ENCODE results near the gene PPFIA3. TPM values are rescaled to one million over a fixed set of nuclear protein-coding genes. Genes with fewer than 3 reads are reported as not detected.

The PPFIA3 gene
- polyA plus RNA-seq, 1 experiment = 0.63 TPM

- TF ChIP-seq, protein P1, sequence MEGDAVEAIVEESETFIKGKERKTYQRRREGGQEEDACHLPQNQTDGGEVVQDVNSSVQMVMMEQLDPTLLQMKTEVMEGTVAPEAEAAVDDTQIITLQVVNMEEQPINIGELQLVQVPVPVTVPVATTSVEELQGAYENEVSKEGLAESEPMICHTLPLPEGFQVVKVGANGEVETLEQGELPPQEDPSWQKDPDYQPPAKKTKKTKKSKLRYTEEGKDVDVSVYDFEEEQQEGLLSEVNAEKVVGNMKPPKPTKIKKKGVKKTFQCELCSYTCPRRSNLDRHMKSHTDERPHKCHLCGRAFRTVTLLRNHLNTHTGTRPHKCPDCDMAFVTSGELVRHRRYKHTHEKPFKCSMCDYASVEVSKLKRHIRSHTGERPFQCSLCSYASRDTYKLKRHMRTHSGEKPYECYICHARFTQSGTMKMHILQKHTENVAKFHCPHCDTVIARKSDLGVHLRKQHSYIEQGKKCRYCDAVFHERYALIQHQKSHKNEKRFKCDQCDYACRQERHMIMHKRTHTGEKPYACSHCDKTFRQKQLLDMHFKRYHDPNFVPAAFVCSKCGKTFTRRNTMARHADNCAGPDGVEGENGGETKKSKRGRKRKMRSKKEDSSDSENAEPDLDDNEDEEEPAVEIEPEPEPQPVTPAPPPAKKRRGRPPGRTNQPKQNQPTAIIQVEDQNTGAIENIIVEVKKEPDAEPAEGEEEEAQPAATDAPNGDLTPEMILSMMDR (IDR thresholded peaks at IDR 0.05; ENCODE audit: low read depth, low read length) = no peak
- Histone ChIP-seq H3K27me3 (ENCODE audit: control insufficient read depth, insufficient read depth, low read length) (no peaks in the 10 kb centered on the region), H3K27ac (ENCODE audit: low read depth, low read length) (no peak overlapping the region), H3K9me3 (ENCODE audit: control insufficient read depth, insufficient read depth, low read length) (peaks cover 9% of the 10 kb centered on the region; the same call in 1 of the 2 replicates), H3K4me3 (ENCODE audit: low read depth, low read length) (no peak overlapping the region)
- POLR2A ChIA-PET = no interaction called here
- CTCF ChIA-PET = interaction anchor here (1.2 kb wide), 1 partner anchor 16 kb away, joined by 4 read pairs; no protein-coding TSS in a partner anchor
- DNase-seq (ENCODE audit: low read depth, low spot score) = no peak
Measured at GRCh38 chr19:49182848-49183375, 63.6 kb downstream of the PPFIA3 start.

DNA sequence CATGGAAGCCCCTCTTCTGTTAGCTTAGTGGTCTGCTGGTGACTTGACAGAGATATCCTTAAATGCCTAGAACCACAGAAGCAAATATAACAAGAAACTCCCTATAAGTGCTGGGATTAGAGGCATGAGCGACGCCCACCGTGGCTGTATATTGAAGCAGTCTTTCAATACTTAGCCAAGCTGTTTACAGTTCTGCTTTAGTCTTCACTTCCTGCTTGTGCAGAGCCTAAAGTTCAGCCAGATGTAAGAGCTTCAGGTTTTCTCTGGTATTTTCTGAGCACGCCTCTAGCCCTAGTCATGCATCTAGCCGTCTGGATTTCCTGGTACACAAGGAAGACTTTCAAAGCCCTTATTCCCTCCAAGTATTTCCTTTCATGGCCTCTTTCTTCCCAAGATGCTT lies 66.8 kb downstream of the PPFIA3 start:
- POLR2A ChIA-PET = interaction anchor here (0.6 kb wide), 1 partner anchor 1204 kb away, joined by 4 read pairs; no protein-coding TSS in a partner anchor
- DNase-seq (ENCODE audit: low read depth, low spot score) = no peak
- H3K4me3 ChIP-seq (ENCODE audit: low read depth, low read length) = no peak overlapping the region
- TF ChIP-seq, protein P1 (IDR thresholded peaks at IDR 0.05; ENCODE audit: low read depth, low read length) = no peak
- H3K27me3 ChIP-seq (ENCODE audit: control insufficient read depth, insufficient read depth, low read length) = no peaks in the 10 kb centered on the region
- no peak overlapping the region for H3K27ac ChIP-seq (ENCODE audit: low read depth, low read length)
- CTCF ChIA-PET = interaction anchor here (0.5 to 5.3 kb wide), 4 partner anchors 12 to 367 kb away, joined by 3 to 54 read pairs (median 5); no protein-coding TSS in a partner anchor
- peaks cover 14% of the 10 kb centered on the region for H3K9me3 ChIP-seq (ENCODE audit: control insufficient read depth, insufficient read depth, low read length)

GRCh38 chr19:49188626-49189200 lies 69.4 kb downstream of the PPFIA3 start:
- H3K27ac ChIP-seq (ENCODE audit: low read depth, low read length) = no peak overlapping the region
- CTCF ChIA-PET = interaction anchor here (5.3 kb wide), 1 partner anchor 9 kb away, joined by 54 read pairs; no protein-coding TSS in a partner anchor
- POLR2A ChIA-PET = no interaction called here
- H3K27me3 ChIP-seq (ENCODE audit: control insufficient read depth, insufficient read depth, low read length) = no peaks in the 10 kb centered on the region
- TF ChIP-seq, protein P1 (IDR thresholded peaks at IDR 0.05; ENCODE audit: low read depth, low read length) = no peak
- H3K9me3 ChIP-seq (ENCODE audit: control insufficient read depth, insufficient read depth, low read length) = peaks cover 6% of the 10 kb centered on the region
- H3K4me3 ChIP-seq (ENCODE audit: low read depth, low read length) = no peak overlapping the region
- no peak for DNase-seq (ENCODE audit: low read depth, low spot score)

DNA sequence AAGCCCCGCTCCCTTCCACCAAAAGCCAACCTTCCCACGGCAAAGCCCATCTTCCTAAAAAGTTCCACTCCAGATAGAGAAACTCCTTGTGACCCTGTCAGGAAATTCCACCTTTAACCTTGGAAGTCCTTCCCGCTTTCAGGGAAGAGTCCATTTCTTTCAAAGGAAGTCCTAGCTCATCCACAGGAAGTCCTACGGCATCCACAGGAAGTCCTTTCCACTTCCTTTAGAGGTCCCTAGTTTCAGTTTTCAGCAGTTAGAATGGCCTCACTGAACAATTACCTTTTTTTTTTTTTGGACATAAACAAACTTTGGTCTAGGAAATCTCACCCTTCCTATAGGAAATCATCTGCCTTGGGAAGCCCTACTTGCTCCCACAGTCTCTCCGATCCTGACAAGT lies 69.9 kb downstream of the PPFIA3 start:
- Histone ChIP-seq H3K27ac (ENCODE audit: low read depth, low read length) (no peak overlapping the region), H3K4me3 (ENCODE audit: low read depth, low read length) (no peak overlapping the region), H3K27me3 (ENCODE audit: control insufficient read depth, insufficient read depth, low read length) (no peaks in the 10 kb centered on the region), H3K9me3 (ENCODE audit: control insufficient read depth, insufficient read depth, low read length) (peaks cover 6% of the 10 kb centered on the region)
- CTCF ChIA-PET = interaction anchor here (1.0 kb wide), 1 partner anchor 10 kb away, joined by 4 read pairs; no protein-coding TSS in a partner anchor
- POLR2A ChIA-PET = no interaction called here
- DNase-seq (ENCODE audit: low read depth, low spot score) = no peak
- TF ChIP-seq, protein P1 (IDR thresholded peaks at IDR 0.05; ENCODE audit: low read depth, low read length) = no peak

DNA sequence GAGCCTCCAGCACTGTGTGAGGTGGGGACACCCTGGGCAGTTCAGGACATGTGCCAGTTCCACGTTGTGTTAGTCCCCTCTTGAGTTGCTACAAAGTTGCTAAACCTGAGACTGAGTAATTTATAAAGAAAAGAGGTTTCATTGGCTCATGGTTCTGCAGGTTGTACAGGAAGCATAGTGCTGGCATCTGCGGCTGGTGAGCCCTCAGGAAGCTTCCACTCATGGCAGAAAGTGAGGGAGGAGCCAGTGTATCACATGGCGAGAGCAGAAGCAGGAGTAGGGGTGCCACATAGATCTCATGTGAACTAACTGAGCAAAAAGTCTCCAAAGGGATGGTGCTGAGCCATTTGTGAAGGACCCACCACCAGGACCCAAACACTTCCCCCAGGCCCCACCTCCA lies 71.4 kb downstream of the PPFIA3 start:
- POLR2A ChIA-PET = no interaction called here
- Histone ChIP-seq H3K27ac (ENCODE audit: low read depth, low read length) (no peak overlapping the region), H3K27me3 (ENCODE audit: control insufficient read depth, insufficient read depth, low read length) (no peaks in the 10 kb centered on the region), H3K9me3 (ENCODE audit: control insufficient read depth, insufficient read depth, low read length) (peaks cover 6% of the 10 kb centered on the region), H3K4me3 (ENCODE audit: low read depth, low read length) (no peak overlapping the region)
- no peak for DNase-seq (ENCODE audit: low read depth, low spot score)
- CTCF ChIA-PET = no interaction called here
- TF ChIP-seq, protein P1 (IDR thresholded peaks at IDR 0.05; ENCODE audit: low read depth, low read length) = no peak
